Measurements from ENCODE around the gene CNTNAP4. TPM values are rescaled to one million over a fixed set of nuclear protein-coding genes. Genes with fewer than 3 reads are reported as not detected.

Gene CNTNAP4
- total and polyA plus RNA-seq, 4 donors = 0.06 to 0.09 TPM; not detected in 2

DNA sequence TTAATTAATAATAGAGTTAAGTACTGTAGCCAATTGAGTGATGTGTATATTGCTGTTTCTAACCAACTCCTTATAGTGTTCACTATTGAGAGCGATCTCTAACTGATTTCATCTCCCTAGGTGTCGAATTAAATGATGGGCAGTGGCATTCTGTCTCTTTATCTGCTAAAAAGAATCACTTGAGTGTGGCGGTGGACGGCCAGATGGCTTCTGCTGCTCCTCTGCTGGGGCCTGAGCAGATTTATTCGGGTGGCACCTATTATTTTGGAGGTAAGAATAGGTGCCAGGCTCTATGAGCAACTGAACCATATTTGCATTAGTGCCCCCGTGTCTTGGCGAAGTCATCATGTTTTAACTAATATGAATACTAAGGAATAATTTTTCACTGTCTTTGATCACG, 184.6 kb downstream of the CNTNAP4 start (continued):
- no peak for TF ChIP-seq HNF4A (conservative IDR thresholded peaks at IDR 0.05)

DNA sequence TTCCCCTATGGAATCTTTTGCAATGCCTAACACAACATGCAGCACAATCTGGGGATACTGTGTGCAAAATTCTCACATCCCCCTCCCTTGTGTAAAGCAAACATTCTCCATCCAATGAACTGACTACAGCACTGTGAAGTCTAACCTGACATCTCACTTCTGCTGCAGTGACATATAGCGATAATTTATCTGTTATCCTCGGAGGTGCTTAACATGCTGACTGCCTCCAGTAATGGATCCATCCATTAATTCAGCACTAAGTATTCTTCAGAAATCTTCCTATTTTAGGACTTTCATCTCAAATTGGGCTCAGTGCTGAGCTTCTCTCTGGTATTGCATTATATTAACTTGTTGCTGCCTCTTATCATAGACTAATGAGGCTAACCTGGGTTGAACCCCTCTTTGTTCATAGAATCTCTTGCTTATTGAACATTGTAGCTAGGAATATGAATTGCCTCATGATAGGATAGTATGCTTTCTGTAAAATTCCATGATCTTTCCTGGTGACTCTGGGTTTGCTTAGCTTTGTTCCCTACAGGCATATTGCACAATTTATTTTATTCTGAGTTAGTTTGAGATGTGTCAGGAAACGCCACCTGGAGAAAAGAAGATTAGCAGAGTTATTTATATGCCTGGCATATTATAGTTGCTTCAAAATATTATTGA, 187.9 kb downstream of the CNTNAP4 start:
- Histone ChIP-seq H3K36me3 (ENCODE audit: control insufficient read depth in 4 of 4, insufficient read depth in 3 of 4, low read depth in 1 of 4, low read length in 3 of 4) (no peaks in the 10 kb centered on the region), H3K9me3 (ENCODE audit: control insufficient read depth in 4 of 4, low read length in 3 of 4) (no peaks in the 10 kb centered on the region), H3K4me3 (ENCODE audit: low read depth in 1 of 3, low read length in 3 of 3) (no peak overlapping the region), H3K4me1 (ENCODE audit: control insufficient read depth in 4 of 4, insufficient read depth in 4 of 4, low read length in 3 of 4) (no peaks in the 10 kb centered on the region), H3K9ac (ENCODE audit: low read depth in 1 of 2, low read length in 2 of 2) (no peak overlapping the region), H3K27ac (ENCODE audit: low read depth in 1 of 2, low read length in 2 of 2) (no peak overlapping the region), H3K27me3 (ENCODE audit: control insufficient read depth in 4 of 4, insufficient read depth in 4 of 4, low read length in 3 of 4) (no peaks in the 10 kb centered on the region)
- 87% methylated on average over 3 of the region's 3 CpGs for WGBS
- no peak for DNase-seq (ENCODE audit: low spot score)
- TF ChIP-seq YY1 (IDR thresholded peaks at IDR 0.05) = no peak
- TF ChIP-seq RXRA (IDR thresholded peaks at IDR 0.05) = no peak
- no peak for TF ChIP-seq JUND (IDR thresholded peaks at IDR 0.05)
- TF ChIP-seq HNF4A (conservative IDR thresholded peaks at IDR 0.05) = no peak
- TF ChIP-seq REST (IDR thresholded peaks at IDR 0.05) = no peak
- TF ChIP-seq, protein P1, sequence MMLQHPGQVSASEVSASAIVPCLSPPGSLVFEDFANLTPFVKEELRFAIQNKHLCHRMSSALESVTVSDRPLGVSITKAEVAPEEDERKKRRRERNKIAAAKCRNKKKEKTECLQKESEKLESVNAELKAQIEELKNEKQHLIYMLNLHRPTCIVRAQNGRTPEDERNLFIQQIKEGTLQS (IDR thresholded peaks at IDR 0.05) = no peak
- no peak for TF ChIP-seq RAD21 (IDR thresholded peaks at IDR 0.05)
- TF ChIP-seq, protein P2, sequence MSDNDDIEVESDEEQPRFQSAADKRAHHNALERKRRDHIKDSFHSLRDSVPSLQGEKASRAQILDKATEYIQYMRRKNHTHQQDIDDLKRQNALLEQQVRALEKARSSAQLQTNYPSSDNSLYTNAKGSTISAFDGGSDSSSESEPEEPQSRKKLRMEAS (IDR thresholded peaks at IDR 0.05) = no peak
- no peak for TF ChIP-seq TAF1 (conservative IDR thresholded peaks at IDR 0.05)
- no peak for TF ChIP-seq CTCF (IDR thresholded peaks at IDR 0.05; ENCODE audit: low read depth, low read length, missing input control)
- no peak for TF ChIP-seq EGR1 (IDR thresholded peaks at IDR 0.05; ENCODE audit: low read depth in 2 of 2)
- TF ChIP-seq, protein P3, sequence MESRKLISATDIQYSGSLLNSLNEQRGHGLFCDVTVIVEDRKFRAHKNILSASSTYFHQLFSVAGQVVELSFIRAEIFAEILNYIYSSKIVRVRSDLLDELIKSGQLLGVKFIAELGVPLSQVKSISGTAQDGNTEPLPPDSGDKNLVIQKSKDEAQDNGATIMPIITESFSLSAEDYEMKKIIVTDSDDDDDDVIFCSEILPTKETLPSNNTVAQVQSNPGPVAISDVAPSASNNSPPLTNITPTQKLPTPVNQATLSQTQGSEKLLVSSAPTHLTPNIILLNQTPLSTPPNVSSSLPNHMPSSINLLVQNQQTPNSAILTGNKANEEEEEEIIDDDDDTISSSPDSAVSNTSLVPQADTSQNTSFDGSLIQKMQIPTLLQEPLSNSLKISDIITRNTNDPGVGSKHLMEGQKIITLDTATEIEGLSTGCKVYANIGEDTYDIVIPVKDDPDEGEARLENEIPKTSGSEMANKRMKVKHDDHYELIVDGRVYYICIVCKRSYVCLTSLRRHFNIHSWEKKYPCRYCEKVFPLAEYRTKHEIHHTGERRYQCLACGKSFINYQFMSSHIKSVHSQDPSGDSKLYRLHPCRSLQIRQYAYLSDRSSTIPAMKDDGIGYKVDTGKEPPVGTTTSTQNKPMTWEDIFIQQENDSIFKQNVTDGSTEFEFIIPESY (IDR thresholded peaks at IDR 0.05) = no peak

- TF ChIP-seq, protein P2 (IDR thresholded peaks at IDR 0.05) = no peak
- TF ChIP-seq, protein P3 (IDR thresholded peaks at IDR 0.05) = no peak
- no peak for TF ChIP-seq CTCF (IDR thresholded peaks at IDR 0.05; ENCODE audit: low read depth, low read length, missing input control)
- no peak for DNase-seq (ENCODE audit: low spot score)
- no peaks in the 10 kb centered on the region for H3K36me3 ChIP-seq (ENCODE audit: control insufficient read depth in 4 of 4, insufficient read depth in 3 of 4, low read depth in 1 of 4, low read length in 3 of 4)
- H3K9me3 ChIP-seq (ENCODE audit: control insufficient read depth in 4 of 4, low read length in 3 of 4) = no peaks in the 10 kb centered on the region
- H3K27ac ChIP-seq (ENCODE audit: low read depth in 1 of 2, low read length in 2 of 2) = no peak overlapping the region
- H3K4me1 ChIP-seq (ENCODE audit: control insufficient read depth in 4 of 4, insufficient read depth in 4 of 4, low read length in 3 of 4) = no peaks in the 10 kb centered on the region
- H3K9ac ChIP-seq (ENCODE audit: low read depth in 1 of 2, low read length in 2 of 2) = no peak overlapping the region
- no peak overlapping the region for H3K4me3 ChIP-seq (ENCODE audit: low read depth in 1 of 3, low read length in 3 of 3)
- H3K27me3 ChIP-seq (ENCODE audit: control insufficient read depth in 4 of 4, insufficient read depth in 4 of 4, low read length in 3 of 4) = no peaks in the 10 kb centered on the region
Measured at GRCh38 chr16:76466871-76467270, 189.7 kb downstream of the CNTNAP4 start.

Measured in liver (tissue), 9 donors.